NCI-H2107 treated with DMSO at 0.1 percent for 48 hours (cell line): ENCODE results near the gene ACSF2.
"Not testable (repeated sequence)": the region's sequence is repeated elsewhere in the genome, so short reads cannot be mapped to it uniquely, and the experiment has no call there.

Source experiments
- DNase-seq: peaks from one replicate; lab custom pipeline; 2025; ENCODE audit not compliant: unreplicated experiment; lab: John Stamatoyannopoulos, UW

ACSF2 gene

GRCh38 chr17:50406578-50406977 is 19.4 kb upstream of the ACSF2 start:
- no peak for DNase-seq

DNA sequence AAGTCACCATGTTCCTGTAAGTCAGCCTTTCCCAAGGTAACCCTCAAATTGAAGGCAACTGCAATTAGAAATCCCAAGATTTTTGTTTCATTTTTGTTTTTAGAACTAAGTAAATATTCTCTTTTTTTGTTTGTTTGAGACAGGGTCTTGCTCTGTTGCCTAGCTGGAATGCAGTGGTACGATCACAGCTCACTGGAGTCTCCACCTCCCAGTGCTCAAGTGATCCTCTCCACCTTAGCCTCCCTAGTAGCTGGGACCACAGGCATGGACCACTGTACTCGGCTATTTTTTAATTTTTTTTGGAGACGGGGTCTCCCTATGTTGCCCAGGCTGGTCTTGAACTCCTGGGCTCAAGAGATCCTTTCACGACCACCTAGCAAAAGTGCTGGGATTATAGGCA is 18.1 kb upstream of the ACSF2 start:
- no peak for DNase-seq

DNA sequence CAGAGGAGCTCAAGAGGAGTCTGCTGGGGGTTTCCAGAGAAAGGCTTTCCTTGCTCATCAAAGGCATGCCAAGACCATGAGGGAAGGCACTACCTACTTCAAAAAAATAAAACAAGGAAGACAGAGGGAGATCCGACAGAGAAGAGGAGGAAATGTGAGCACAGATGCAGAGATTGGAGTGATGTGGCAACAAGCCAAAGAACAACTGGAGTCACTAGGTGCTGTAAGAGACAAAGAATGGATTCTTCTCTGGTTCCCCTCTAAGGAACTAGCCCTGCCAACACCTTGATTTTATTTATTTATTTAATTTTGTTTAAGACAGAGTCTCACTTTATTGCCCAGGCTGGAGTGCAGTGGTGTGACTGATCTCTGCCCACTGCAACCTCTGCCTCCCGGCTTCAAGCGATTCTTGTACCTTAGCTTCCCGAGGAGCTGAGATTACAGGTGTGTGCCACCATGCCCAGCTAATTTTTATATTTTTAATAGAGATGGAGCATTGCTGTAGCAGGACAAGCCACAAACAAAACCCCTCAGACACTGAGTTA is 13.8 kb upstream of the ACSF2 start:
- no peak for DNase-seq

- no peak for DNase-seq
Observed at GRCh38 chr17:50414808-50415207, 11.2 kb upstream of the ACSF2 start.

- DNase-seq = not testable (repeated sequence)
Observed at GRCh38 chr17:50419577-50419976, 6.4 kb upstream of the ACSF2 start.

GRCh38 chr17:50420419-50421112 is 5.5 kb upstream of the ACSF2 start:
- DNase-seq = no peak

DNA sequence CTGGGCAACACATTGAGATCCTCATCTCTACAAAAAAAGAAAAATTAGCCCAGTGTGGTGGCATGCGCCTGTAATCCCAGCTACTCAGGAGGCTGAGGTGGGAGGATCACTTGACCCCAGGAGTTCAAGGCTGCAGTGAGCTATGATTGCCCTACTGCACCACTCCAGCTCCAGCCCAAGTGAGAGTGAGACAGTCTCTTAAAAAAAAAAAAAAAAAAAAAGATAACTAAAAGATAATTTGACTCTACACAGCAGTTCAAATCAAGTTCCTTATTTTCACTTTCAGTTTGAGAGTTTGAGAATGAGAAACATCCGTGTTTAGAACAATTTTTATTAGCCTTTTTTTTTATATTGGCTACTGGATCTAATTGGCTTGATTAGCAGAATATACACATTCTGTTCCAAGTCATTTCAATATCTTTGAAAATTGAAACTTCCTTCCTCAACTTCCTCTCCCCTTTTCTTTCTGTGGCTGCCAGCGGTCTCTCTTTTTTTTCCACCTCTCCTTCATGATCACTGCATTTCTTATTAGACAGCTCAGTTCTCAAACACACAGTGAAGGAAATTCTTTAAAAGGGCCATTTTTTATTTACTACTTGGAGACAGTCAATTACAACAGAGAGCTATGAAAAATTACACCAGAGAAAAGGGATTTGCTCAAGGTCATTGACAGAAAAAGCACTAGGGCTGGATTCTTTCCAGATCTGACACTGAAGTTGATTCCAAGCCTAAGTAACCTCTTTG is 4.5 kb upstream of the ACSF2 start:
- no peak for DNase-seq

DNA sequence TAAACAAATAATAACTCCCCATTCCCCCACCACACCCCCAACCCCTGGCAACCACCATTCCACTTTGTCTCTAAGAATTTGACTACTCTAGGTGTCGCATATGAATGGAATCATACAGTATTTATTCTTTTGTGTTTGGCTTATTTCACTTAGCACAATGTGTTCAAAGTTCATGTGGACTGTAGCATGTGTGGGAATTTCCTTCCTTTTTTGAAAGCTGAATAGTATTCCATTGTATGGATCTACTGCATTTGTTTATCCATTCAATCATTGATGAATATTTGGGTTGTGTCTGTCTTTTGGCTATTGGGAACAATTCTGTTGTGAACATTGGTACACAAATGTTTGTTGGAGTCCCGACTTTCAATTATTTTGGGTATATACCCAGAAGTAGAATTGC is 3.3 kb upstream of the ACSF2 start:
- DNase-seq = no peak

DNA sequence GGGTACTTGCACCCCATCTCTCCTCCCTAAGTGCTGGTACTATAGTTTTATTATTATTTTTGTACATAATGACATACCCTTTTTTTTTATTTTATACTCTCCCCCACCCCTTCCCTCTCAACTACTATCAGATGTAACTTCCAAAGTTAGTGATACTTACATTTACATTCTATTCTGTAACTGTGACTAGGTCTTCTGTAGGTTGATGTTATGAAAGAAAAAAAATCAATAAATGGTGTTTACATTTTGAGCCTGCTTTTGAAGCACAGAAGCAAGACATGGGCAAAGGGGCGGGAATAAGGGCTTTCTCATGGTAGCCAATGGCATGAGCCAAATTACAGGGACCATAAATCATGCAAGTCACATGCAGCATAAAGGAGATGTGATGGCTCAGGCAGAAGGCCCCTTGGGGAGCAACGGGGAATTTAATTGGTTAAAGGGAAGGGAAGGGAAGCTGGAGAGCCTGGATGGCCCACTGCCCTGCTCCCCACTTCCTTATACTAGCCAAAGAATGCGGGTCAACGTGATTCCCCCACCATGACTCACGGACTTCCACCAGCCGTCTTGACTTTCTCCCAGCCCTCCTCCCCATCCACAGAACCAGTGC is 2.4 kb upstream of the ACSF2 start:
- peak; percentile 70 for DNase-seq

DNA sequence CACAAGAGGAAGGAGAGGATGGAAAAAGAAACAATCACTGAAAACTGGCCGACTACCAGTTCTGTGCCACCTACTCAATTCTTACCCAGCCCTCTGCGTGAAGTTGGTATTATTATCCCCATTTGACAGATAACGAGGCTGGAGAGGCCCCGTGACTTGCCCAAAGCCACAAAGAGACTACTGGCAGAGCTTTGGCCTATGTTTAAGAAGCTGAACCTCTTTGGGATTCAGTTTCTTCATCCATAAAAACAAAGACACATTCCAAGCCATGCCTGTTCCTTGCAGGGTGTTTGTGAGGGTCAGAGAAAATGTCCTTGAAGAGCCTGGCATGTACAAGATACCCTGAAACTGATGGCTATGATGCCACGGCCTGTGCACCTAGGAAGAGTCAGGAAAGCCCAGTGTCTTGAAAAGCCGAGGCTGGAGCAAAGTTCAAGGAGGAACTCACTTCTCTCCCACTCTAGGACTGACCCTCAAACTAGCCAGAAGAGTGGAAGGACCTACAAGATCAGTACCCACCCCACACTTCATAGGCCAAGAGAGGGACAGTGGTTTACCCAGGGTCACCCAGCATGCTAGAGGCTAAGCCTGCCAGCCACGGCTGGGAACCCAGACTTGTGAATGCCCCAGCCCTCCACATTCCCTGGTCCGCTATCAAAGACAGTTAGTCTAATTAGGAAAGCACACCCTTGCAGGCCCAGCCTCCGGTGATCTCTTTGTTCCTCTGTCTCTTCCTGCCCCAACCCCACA is 1.6 kb upstream of the ACSF2 start:
- no peak for DNase-seq

DNA sequence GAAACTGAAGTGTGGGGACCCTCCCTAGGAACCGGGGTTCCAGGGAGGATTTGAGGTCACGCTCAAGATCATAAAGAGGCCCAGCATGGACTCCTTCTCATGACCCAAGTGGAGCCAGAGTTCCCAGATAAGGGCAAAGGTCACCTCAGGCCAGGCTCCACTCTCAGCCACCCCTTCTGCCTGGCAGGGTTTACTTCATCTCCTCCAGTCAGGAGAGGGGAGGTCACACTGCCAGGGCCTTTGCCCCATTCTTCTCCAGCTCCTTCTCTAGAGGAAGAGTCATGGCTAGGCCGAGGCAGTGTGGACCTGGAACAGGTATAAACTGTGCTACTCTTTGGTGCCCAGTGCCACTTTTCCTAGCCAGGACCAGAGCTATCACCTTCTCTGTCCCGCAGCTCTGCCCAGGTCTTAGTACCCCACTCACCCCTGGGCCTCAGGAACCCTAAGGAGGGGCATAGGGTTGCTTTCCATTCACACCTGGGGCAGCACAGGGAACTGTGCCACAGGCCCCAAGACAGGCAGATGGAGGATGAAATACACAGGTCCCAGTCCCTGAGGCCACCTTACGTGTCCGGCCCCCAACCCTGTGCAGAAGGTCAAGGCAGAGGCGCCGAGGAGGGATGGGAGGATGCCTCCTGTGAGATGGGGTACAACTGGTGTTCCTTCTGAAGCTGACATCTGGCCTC is 879 bp upstream of the ACSF2 start:
- no peak for DNase-seq

DNA sequence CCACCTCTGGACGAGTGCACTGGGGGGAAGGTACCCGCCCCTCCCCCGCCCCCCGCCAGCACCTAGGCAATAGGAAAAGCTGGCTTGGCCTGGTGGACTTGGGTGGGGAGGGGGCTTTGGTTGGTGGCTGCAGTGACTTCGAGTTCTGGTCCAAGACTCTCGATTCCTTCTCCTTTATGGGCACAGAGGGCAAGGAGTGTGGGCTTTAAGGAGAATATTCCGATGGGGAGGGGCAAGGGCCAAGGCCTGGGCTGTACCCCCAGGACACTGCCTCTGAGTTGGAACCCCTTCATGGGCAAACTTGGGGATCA is 409 bp downstream of the ACSF2 start:
- no peak for DNase-seq

DNA sequence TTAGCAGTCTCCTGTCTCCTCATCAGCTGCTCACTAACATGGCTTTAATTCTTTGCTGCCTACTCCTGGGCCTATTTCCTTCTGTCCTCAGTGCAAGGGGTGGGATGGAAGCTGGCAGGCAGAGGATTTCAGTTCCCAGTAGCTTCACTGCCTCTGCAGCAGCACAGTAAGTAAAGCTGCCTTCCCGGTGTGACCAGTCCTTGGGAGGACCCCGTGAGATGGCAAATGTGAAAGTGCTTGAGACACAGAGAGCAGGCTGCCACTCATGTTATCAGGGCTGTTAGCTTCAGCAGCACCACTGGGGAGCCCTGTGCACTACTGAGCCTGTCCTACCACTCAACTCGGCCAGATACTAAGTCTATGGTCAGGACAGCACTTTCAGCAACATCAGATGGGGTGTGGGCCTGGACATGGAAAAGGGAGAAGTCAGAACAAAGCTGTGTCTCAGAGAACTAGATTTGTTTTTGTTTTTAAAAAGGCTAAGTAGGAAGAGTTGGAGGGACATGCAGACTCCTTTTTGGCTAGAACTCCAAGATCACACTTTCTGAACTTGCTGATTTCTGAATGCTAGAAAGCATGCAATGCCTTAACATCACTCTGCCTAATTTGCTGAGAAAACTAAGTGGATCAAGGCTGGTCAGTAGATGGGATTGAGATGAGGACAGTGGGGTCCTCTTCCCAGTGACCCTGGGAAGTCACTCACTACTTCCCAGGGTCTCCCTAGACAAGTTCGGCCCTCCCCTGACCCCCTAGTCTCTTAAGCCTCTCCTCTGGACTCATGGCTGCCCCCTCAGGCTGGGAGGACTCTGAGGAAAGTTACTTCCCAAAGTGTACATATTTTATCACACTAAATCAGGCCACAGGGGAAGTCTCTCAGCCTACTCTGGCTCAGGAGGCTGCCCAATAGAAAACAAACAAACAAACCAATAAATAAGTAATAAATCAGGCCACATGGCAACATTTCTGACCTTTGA is 1.1 kb downstream of the ACSF2 start:
- DNase-seq = no peak

DNA sequence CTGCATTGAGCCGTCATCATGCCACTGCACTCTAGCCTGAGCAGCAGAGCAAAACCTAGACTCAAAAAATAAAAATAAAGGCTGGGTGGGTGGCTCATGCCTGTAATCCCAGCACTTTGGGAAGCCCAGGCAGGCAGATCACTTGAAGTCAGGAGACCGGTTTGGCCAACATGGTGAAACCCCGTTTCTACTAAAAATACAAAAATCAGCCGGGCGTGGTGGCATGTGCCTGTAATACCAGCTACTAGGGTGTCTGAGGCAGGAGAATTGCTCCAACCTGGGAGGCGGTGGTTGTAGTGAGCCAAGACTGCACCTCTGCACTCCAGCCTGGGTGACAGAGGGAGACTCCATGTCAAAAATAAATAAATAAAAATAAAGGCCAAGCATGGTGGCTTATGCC is 2.1 kb downstream of the ACSF2 start:
- DNase-seq = not testable (repeated sequence)

DNA sequence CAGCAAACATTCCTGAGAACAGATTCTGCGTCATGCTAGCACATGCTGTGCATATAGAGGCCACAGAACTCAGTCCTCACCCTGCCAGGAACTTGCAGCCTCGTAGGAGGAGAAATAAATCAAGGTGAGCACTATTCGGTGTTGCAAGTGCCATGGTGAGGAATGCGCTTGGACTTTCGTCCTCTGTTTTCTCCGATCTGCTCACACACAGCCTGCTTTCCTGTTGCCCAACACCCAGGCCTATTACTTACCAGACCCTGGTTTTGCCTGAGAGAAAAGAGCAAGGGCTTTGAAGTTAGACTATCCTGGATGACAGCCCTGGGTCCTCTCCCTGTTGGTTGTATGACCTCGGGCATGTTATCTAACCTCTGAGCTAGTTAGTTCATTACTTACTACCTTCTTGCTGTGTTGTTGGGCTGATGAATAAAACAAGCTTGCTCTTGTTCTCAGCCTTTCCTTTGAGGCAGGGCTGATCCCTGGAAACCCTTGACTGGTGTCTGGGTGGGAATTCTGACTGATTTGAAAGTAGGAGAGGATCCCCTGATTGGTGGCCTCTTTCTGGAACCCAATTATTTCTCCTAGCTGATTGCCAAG is 2.9 kb downstream of the ACSF2 start:
- DNase-seq = no peak

GRCh38 chr17:50429793-50430192 is 3.8 kb downstream of the ACSF2 start:
- no peak for DNase-seq

- no peak for DNase-seq
Observed at GRCh38 chr17:50430821-50431618, 5.0 kb downstream of the ACSF2 start.

DNA sequence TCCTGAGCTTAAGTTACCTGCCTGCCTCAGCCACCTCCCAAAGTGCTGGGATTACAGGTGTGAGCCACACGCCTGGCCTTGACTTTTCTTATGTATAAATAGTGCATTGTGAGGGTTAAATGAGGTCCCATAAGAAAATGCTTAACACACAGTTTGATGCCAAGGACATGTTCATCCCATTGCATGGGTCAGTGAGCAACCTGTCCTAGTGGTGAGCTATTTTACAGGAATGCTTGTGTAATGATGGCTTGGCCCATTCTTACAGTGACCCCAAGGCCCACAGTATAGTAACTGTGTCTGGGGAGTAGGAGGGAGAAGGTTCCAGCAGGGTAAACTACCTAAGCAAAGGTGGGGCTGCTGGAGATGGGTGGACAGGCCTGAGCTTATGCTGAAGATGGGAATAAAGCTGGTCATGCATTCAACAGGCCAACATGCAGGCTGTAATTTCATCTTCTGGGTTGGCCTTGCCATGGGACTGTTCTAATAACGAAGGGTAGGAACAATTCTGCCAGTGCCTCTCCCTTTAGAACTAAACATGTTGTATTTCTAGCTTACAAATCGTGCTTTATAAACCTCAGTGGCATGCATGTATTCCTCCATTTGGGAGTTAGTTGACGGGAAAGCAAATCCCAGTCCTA is 6.2 kb downstream of the ACSF2 start:
- no peak for DNase-seq
